Epithelial cell of esophagus (primary cell): ENCODE results near the gene MCM5.

Source experiments
- DNase-seq: peaks from one replicate; pipeline ENCODE4 v3.0.0; 2010; ENCODE audit warnings: low read depth
- H3K4me3 ChIP-seq: 2 replicates; pipeline ENCODE4 v1.5.1; 2011; ENCODE audit warnings: mild to moderate bottlenecking, low read length, control low read depth
- TF ChIP-seq, protein P1 (sequence below): IDR thresholded peaks from 2 replicates; pipeline ENCODE4 v1.5.1; 2011; ENCODE audit warnings: low read depth, mild to moderate bottlenecking, low read length, control low read depth, inconsistent platforms; ENCODE audit not compliant: insufficient read depth; ENCODE audit errors: missing control alignments

MCM5 gene

DNA sequence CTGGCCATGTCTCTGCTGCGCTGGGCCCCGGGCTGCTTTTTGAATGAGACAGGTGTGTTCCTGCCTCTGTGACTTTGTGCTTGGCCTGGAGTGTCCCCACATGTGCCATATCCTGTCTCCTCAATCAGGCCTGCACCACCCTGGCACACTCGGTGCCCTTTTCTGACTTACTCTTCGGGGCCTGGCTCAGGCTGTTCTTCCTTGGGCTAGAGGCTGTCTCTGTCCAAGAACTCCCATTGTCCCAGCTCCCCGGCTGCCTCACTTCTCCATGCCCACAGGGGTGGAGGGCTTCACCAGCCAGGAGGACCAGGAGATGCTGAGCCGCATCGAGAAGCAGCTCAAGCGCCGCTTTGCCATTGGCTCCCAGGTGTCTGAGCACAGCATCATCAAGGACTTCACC, 23.0 kb downstream of the MCM5 start:
- no peak overlapping the region for H3K4me3 ChIP-seq
- DNase-seq, result no peak
- TF ChIP-seq, protein P1, sequence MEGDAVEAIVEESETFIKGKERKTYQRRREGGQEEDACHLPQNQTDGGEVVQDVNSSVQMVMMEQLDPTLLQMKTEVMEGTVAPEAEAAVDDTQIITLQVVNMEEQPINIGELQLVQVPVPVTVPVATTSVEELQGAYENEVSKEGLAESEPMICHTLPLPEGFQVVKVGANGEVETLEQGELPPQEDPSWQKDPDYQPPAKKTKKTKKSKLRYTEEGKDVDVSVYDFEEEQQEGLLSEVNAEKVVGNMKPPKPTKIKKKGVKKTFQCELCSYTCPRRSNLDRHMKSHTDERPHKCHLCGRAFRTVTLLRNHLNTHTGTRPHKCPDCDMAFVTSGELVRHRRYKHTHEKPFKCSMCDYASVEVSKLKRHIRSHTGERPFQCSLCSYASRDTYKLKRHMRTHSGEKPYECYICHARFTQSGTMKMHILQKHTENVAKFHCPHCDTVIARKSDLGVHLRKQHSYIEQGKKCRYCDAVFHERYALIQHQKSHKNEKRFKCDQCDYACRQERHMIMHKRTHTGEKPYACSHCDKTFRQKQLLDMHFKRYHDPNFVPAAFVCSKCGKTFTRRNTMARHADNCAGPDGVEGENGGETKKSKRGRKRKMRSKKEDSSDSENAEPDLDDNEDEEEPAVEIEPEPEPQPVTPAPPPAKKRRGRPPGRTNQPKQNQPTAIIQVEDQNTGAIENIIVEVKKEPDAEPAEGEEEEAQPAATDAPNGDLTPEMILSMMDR, result no peak

DNA sequence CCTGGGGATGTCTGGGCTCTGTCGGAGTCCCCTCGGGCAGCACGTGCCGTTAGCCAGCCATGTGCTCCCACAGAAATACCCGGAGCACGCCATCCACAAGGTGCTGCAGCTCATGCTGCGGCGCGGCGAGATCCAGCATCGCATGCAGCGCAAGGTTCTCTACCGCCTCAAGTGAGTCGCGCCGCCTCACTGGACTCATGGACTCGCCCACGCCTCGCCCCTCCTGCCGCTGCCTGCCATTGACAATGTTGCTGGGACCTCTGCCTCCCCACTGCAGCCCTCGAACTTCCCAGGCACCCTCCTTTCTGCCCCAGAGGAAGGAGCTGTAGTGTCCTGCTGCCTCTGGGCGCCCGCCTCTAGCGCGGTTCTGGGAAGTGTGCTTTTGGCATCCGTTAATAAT, 24.1 kb downstream of the MCM5 start:
- no peak for DNase-seq
- TF ChIP-seq, protein P1, result no peak

DNA sequence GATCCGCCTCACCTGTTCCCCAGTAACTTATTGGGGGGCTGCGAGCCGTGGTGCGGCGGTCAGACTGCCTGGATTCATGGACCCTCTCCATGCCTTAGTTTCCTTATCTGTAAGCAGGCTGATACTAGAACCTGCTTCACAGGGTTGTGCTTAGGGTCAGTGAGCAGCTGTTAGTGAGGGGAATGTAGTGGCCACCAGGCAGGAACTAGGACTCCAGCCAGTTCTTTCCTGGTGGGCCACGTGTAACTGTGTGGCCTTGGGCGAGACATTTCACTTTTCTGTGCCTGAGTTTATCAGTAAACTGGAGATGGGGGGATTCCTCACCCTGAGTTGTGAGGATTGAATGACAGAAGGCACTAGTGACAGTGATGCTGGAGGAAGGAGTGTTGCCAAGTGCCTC, 24.8 kb downstream of the MCM5 start:
- DNase-seq, result no peak
- TF ChIP-seq, protein P1, result no peak
- H3K4me3 ChIP-seq, result no peak overlapping the region

More for the DNA sequence above, 24.1 kb downstream of the MCM5 start:
- no peak overlapping the region for H3K4me3 ChIP-seq

DNA sequence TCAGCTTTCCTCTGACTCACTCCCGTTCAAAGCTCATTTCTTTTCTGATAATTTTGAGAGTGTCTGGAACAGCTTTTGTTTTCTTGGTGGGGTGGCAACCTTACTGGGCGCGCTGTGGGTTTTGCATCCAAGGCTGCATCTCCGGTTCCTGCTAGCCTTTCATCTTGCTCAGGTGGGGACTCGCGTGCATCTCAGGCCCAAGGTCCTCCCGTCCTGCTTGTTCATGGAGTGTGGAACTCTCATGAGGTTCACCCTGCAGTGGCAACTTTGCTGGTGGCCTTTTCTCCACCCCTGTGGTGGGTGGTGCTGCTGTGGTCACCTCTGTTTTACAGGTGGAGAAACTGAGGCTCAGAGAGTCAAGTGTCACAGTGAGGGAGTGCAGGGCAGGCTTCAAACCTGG, 25.6 kb downstream of the MCM5 start:
- H3K4me3 ChIP-seq, result no peak overlapping the region
- TF ChIP-seq, protein P1, result no peak
- no peak for DNase-seq

DNA sequence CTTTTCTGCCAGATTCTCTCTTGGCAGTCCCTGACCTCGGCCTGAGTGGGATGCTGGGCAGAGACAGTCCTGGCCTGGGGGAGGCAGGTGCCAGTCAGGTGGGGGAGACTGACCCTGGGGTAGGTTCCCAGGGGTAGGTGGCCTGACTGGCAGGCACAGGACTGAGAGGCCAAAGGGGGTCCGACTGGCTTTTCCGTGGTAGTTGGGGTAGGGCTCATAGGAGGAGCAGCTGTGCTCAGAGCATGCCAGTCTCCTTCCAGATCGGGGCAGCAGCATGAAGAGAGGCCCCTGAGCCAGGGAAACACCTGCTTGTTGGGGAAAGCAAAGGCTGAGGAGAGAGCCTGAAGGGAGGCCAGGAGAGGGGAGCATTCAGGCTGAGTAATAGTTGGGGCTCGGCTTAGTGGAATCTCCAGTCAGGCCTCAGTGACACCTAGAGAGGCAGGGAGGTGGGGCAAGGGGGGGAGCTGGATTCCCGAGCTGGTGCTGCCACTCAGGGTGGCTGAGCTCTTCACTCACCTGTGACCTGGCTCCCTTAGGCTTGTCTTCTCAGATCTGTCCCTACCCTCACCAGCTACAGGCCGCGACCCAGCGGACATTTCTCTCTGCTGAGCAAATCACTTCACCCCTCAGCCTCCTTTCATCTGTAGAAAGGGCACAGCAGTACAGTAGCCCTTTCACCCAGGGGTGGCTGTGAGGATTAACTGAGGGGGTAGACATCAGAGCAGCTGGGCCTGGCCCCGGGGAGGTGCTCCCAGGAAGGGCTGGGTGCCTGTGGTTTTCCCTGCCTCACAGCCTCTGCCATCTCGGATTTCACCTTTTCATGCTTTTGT, 26.2 kb downstream of the MCM5 start:
- peak; percentile 56 for DNase-seq
- H3K4me3 ChIP-seq, result no peak overlapping the region
- TF ChIP-seq, protein P1, result no peak

DNA sequence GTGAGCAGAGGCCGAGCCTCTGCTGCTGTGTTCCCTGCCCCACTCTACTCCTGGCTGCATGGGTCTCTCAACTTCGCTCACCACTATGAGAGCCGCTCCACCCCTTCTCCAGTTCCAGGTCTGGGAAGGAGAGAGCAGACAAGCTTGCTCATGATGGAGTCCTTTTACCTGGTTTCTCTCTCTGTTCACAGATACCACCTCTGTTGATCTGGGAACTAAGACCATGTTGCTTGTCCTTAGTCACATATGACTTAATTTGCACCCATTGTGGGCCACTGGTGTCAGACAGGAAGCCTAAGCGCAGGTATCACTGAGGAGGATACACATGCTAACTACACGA, 26.8 kb downstream of the MCM5 start:
- no peak for DNase-seq
- TF ChIP-seq, protein P1, result no peak
- no peak overlapping the region for H3K4me3 ChIP-seq

DNA sequence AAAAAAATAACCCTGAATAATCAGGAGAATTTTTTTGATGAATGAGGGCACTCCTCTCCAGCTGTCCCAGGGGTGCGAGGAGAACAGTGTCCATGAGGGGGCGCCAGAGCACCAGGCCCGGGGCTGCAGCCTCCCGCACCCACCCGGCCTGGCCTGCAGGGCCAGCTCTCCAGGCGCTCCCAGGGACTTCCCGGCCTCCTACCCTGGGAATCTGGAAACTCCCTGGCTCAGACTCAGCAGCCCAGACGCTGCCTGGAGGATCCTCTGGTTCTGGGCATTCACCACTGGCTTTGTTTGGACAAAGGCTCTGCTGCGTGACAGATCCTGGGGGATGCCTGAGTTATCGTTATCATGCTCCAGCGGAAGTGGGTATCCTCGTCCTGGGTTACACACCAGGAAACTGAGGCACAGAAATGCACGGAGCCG, 31.0 kb downstream of the MCM5 start:
- TF ChIP-seq, protein P1, result peak; percentile 89
- H3K4me3 ChIP-seq, result no peak overlapping the region
- peak; percentile 94 for DNase-seq
